ENCODE measurements around the gene PBXIP1.
"Not testable (repeated sequence)": the region's sequence is repeated elsewhere in the genome, so short reads cannot be mapped to it uniquely, and the experiment has no call there.

- not testable (repeated sequence) for TF ChIP-seq EZH2 (IDR thresholded peaks at IDR 0.05; ENCODE audit: borderline replicate concordance, low read depth, low read length, severe bottlenecking); CTCF (IDR thresholded peaks at IDR 0.05; ENCODE audit: borderline replicate concordance, extremely low read depth, low read length, poor library complexity, severe bottlenecking)
Observed at GRCh38 chr1:154908129-154908528, 47.8 kb downstream of the PBXIP1 start.

Data from DND-41 (cell line).